ENCODE results near the gene BCAS1.

The BCAS1 gene

DNA sequence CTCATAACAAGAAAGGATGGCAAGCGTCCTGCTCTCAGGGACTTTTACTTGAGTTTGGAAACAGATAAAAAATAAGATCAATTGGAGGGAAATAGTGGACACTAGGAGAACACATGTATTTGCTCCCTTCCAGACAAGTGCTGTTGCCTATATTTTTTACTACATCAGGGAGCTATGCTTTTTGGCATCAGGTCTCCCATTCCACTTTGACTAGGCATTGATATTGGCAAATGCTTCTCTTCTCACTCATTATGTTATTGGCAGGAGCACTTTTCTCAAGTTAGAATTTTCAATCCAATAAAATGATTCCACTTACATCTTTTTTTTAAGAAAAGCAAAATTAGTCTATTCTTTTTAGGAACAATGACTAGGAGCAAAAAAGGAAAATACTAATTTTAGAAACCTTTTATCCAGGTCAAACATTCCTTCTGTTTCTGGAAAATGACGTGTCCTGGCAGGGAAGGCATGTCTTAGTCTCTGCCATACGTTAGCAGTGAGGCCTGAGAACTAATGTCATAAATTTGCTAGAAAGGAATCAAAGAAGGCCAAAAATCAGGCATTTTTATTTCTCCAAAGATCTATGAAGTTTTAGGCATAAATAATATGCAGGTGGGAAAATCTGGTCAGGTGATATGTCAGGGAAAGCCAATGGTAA lies 21.4 kb downstream of the BCAS1 start:
- peak; percentile 28 for DNase-seq (ENCODE audit: low read depth)

DNA sequence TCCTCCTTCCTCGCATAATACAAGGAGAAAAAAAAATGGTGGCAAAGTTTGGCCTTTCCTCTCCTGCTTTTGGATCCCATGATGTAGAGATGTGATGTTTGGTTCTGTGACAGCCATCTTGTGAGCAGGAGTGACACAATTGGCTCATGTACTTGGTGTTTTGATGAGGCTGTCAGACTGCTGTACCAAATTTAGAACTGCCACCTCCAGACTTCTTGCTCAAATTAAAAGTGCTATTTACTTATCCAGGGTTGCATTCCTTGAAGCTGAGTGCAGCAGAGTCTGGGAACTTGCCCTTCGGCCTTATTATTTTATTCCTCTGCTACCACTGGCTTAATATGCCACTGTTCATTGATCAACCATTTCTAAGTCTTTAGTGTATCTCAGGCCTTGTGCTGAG lies 21.9 kb downstream of the BCAS1 start:
- peak; percentile 51 for DNase-seq (ENCODE audit: low read depth)

DNA sequence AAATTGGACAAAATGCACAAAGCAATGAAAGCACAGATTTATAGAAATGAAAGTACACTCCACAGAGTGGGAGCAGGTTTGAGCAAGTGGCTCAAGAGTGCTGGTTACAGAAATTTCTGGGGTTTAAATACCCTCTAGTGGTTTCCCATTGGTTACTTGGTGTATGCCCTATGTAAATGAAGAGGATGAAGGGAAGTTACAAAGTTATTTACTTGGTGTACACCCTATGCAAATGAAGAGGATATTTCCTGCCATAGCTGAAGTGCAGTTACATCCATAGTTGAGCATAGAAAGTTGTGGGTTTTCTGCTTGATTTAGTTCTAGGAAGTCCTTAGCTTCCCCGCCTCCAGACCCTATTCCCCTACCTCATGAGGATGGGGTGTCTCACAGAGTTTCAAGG lies 22.7 kb downstream of the BCAS1 start:
- DNase-seq (ENCODE audit: low read depth): no peak

- no peak for DNase-seq (ENCODE audit: low read depth)
Measured at GRCh38 chr20:54047048-54047447, 23.3 kb downstream of the BCAS1 start.

DNA sequence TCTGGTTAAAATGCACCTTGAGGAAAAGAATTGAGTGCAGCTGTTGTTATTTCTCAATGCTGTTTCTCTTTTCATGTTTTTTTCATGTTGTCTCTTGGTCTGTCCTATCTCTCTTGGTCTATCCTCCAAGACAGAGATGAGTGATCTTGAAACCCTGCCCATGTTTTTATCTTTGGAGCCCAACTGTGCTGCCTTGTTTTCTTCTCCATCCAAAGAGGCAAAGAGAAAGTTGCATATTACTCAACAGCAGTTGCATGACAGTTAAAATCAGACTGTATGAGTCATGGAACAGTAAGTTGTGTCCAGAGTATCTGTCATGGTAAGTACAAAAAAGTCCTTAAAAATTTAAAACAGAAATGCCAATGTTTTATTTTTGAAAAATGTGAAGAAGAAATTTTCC lies 26.2 kb downstream of the BCAS1 start:
- DNase-seq (ENCODE audit: low read depth): peak; percentile 73

DNA sequence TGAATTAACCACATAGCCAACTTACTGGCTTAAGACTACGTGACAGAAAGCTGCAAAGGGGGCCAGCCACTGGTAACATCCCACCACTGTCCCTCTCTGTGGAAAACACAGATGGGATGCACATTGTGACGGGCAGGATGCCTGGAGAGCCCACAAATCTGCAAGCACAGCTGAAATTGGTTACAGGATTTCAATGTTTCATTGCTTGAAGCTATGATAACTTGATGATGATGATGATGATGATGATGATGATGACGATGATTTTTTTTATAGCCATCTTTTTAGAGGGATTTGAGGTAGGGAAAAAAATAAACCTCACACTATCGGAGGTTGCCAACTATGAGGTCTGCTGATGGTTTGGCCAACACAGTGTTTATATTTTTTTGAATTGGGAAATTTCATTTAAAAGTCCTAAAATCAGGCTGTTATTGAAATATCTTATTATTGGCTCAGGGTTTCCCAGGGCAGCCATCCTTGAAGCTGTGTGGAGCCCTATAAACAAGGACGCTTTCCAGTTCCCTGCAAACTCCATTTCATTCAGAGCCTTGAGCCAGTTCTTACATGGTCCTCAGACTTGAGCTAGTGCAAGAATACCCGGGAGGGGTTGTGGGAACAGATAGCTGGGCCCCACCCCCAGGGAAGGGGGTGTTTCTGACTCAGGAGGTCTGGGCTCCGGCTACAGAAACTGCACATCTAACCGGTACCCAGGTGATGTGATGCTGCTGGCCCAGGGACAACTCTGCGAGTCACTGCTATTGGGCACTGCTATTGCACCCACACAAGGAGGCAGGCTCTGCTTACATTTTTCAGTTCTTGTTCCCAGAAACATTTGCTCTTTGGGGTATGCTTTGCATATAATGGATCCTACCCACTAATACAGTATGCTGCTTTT lies 27.1 kb downstream of the BCAS1 start:
- no peak for DNase-seq (ENCODE audit: low read depth)

- no peak for DNase-seq (ENCODE audit: low read depth)
Measured at GRCh38 chr20:54042021-54042420, 28.4 kb downstream of the BCAS1 start.

DNA sequence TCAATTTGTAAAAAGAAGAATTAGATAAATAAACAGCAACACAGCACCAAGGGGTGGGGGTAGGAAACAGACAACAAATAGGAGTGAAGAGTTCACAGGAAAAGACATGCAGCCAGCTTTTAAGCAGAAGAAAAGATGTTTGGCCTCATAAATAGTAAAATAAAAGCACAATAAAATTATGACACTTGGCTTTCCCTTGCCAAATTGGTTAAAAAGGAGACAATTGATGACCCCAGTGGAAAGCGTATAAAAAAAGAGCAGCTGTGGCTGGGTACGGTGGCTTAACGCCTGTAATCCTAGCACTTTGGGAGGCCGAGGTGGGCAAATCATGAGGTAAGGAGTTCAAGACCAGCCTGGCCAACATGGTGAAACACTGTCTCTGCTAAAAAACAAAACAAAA lies 29.1 kb downstream of the BCAS1 start:
- DNase-seq (ENCODE audit: low read depth): no peak

GRCh38 chr20:54040531-54040930 lies 29.9 kb downstream of the BCAS1 start:
- no peak for DNase-seq (ENCODE audit: low read depth)

DNA sequence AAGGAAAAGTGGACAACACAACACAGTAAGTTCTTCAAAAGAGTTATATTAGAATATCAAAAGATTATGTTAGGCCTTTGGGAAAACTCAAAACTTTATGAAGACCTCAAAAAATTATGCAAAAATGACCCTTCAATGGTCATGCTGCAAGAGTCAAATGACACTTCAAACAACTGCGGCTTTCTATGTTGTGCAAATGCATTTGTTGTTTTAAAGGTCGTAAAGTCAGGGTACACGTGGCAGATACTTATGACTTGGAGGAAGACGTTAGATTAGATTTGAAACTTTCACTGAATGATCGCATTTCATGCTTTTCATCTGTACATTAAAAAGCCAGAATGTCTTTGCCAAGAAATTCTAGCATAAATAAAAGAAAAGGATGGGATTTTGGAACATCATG lies 31.4 kb downstream of the BCAS1 start:
- DNase-seq (ENCODE audit: low read depth): no peak

GRCh38 chr20:54037525-54037924 lies 32.9 kb downstream of the BCAS1 start:
- no peak for DNase-seq (ENCODE audit: low read depth)

DNA sequence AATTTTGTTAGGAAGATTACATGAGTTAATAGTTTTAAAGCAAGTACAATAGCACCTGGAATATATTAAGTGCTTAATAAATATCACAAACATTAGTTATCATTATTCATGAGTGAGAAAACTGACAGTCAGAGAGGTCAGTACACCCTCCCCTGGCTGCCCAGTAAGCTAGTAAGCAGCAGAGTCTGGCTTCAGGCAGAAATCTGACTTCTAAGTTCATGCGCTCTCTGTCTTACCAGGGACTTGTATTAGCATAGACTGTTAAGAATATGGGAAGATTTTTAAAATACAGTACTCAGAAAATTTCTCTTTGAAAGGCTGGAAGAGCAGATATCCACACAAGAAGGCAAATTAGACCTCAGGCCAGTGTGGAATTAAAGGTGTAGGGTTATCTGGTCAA lies 40.8 kb downstream of the BCAS1 start:
- DNase-seq (ENCODE audit: low read depth): no peak

- no peak for DNase-seq (ENCODE audit: low read depth)
Measured at GRCh38 chr20:54029176-54029575, 41.2 kb downstream of the BCAS1 start.

DNA sequence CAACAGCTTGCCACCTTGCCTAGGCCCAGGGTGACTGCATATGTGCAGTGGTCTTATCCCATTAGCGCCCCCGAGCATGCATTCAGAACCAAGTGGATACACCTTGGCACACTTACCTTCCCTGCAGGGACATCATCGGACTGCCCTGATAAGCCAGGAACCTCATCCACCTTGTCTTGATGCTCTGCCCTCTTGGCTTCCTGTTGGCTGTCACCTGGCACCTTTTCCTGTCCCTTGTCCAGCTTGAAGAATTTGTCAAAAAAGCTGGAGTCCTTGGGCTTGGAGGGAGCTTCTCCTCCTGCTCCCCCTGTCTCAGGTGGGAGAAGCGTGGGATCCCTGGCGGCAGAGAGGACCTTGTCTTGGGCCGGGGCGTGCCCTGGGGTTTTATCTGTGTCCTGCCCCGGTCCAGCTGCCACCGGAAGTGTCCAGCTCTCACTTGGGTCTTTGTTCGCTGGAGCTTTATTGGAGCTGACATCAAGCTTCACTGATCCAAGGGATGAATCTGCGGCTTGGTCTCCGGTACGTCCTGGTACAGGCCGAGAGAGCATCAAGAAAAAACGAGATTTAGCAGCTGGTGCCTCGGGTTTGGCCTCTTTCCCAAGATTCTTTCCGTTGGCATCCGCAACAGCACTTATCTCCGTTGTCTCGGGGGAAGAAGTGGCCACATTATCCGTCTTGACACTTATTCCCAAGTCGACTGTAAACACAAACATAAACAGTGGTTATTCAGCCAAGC lies 42.0 kb downstream of the BCAS1 start:
- DNase-seq (ENCODE audit: low read depth): no peak

DNA sequence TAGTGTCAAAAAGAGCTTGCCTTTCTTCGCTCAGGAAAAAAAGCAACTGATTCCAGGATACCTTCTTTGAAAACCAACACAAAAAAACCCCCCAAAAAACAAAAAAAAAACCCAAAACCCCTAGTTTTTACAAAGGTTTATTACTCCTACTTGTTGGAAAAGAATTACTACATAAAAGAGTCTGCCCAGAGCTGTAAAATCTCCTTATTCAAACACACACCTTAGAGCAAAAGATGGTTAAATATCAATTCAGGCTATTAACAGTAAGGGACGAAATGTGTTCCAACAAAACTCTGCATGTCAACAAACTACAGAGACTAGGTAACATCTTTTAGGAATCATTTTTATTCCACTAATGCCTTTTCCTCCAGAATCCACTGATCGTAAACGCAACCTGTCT lies 42.7 kb downstream of the BCAS1 start:
- no peak for DNase-seq (ENCODE audit: low read depth)

GRCh38 chr20:54026295-54027064 lies 43.9 kb downstream of the BCAS1 start:
- DNase-seq (ENCODE audit: low read depth): no peak

- DNase-seq (ENCODE audit: low read depth): no peak
Measured at GRCh38 chr20:54025251-54025771, 45.1 kb downstream of the BCAS1 start.

DNA sequence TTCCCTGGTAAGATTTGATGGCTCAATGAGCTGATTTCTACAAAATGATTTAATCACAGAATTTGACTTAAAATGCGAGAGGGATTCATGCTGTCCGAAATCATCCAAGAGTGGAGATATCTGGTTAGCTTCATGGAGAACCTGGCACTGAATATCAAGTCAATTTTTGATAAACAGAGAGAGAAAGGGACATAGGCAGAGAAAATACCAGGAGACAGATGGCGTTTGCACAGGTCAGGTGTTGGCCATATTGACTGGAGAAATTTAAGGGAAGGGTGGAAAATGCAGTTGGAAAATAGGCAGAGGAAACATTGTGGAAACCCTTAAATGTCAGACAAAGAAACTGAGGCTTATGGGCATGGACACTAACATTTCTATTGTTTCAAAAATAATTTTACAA lies 47.0 kb downstream of the BCAS1 start:
- DNase-seq (ENCODE audit: low read depth): no peak

DNA sequence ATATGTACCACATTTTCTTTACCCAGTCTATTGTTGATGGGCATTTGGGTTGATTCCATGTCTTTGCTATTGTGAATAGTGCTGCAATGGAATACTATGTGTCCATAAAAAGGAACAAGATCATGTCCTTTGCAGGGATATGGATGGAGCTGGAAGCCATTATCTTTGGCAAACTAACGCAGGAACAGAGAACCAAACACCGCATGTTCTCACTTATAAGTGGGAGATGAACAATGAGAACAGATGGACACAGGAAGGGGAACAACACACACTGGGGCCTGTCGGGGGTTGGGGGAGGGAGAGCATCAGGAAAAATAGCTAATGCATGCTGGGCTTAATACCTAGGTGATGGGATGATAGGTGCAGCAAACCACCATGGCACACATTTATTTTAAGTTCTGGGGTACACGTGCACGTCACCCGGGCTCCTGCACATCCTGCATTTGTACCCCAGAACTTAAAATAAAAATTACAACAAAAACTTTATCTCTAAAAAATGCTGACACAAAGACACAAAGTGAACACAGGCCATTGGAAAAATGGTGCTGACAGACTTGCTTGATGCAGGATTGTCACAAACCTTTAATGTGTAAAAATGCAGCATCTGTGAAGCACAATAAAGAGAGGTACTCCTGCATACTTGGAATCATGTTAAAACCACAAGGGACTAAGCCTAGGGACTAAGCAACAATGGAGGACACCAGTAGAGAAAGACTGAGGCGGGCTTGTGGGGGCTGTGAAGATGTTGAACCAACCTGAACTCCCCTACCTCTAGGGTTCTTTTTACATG lies 48.8 kb downstream of the BCAS1 start:
- DNase-seq (ENCODE audit: low read depth): no peak

- no peak for DNase-seq (ENCODE audit: low read depth)
Measured at GRCh38 chr20:54020868-54021267, 49.5 kb downstream of the BCAS1 start.

GRCh38 chr20:54020348-54020747 lies 50.0 kb downstream of the BCAS1 start:
- no peak for DNase-seq (ENCODE audit: low read depth)

Measured in EH (cell line).